ENCODE measurements around the gene MRPS23.

The MRPS23 gene

DNA sequence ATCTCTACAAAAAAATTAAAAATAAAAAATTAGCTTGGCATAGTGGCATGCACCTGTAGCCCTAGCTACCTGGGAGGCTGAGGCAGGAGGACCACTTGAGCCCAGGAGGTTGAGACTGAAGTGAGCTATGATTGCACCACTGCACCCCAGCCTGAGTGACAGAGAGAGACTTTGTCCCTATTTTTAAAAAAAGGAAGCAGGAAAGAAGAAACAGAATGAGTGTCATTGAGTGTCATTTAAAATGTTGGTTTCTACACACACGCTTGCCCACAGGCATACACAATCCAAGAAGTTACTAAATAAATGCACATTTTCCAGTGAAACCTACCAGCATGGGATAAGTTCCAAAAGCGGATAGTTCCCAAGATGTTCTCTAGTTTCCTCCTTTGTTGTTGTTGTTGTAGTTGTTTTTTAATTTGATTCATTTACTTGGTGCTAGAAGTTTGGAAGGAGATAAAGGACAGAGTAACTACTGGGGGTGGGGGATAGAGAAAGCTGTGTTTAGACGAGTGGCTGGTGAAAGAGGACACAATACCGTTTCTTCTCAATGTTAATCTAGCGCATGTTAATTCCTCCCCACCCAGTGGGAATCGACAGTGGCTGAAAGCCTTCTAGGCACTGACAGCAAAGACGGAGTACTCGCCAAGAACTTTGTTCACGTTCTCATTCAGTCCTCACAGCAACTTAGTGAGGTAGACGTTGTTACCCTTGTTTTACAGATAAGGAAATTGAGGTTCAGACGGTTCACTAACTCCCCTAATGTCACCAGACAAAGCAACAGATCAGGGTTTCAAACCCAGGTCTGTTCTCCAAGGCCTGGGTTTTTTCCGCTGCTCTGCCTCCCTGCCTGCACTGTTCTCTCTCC lies 17.3 kb downstream of the MRPS23 start:
- H3K4me3 ChIP-seq (ENCODE audit: low read depth, low read length) = peak overlapping the region; percentile 46
- peak; percentile 54 for DNase-seq (ENCODE audit: low read depth)

DNA sequence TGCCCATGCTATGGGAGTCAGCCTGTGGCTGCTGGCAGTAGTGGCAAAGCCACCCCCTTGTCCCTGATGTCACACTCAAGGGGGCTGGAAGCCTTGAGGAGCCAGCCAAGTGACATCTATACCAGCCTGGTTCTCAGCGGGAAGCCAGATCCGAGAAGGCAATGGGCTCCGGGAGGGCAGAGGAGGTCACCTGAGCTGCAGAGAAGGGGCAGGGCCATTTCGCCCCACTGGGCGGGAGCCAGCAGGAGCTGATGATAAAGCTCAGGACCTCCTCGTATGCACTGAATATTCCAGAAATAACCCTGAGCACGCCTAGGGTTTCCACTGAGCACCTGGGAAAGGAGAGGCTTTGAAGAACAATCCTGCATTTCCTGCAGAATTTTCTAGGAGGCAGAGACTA lies 19.0 kb downstream of the MRPS23 start:
- H3K4me3 ChIP-seq (ENCODE audit: low read depth, low read length) = no peak overlapping the region
- TF ChIP-seq MAX (IDR thresholded peaks at IDR 0.05; ENCODE audit: low read depth, low read length) (no peak), POLR2A (IDR thresholded peaks at IDR 0.05; ENCODE audit: extremely low read depth, insufficient read length) (no peak), MYC (IDR thresholded peaks at IDR 0.05; ENCODE audit: low read depth, low read length) (no peak), CTCF (IDR thresholded peaks at IDR 0.05; ENCODE audit: low read depth, low read length) (no peak)
- DNase-seq (ENCODE audit: low read depth) = no peak

More for the DNA sequence above, 17.3 kb downstream of the MRPS23 start:
- TF ChIP-seq MYC (IDR thresholded peaks at IDR 0.05; ENCODE audit: low read depth, low read length) = no peak

- no peak overlapping the region for H3K4me3 ChIP-seq (ENCODE audit: low read depth, low read length)
- TF ChIP-seq POLR2A (IDR thresholded peaks at IDR 0.05; ENCODE audit: extremely low read depth, insufficient read length) (no peak), MYC (IDR thresholded peaks at IDR 0.05; ENCODE audit: low read depth, low read length) (no peak), MAX (IDR thresholded peaks at IDR 0.05; ENCODE audit: low read depth, low read length) (no peak), CTCF (IDR thresholded peaks at IDR 0.05; ENCODE audit: low read depth, low read length) (no peak)
- DNase-seq (ENCODE audit: low read depth) = peak; percentile 71
These were observed 26.1 kb downstream of the MRPS23 start for GRCh38 chr17:57823469-57824401.

DNA sequence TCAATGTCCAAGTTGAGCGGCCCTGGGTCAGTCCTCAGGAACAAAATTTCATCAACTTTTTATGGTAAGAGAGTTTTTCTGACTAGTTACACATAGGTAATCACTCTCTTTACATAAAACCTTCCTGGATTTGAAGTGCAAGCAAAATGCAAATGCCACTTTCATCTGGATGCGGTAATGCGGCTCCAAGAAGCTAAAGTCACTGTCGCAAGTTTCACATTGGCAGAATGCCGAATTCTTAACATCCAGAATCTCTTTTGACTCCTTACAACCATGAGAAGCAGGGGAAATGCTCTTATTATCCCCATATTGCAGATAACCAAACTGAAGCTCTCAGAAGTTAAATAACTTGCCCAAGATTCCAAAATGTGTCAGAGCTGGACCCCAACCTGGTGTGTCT lies 30.0 kb downstream of the MRPS23 start:
- no peak for DNase-seq (ENCODE audit: low read depth)
- H3K4me3 ChIP-seq (ENCODE audit: low read depth, low read length) = no peak overlapping the region
- TF ChIP-seq CTCF (IDR thresholded peaks at IDR 0.05; ENCODE audit: low read depth, low read length) (no peak), MYC (IDR thresholded peaks at IDR 0.05; ENCODE audit: low read depth, low read length) (no peak)

DNA sequence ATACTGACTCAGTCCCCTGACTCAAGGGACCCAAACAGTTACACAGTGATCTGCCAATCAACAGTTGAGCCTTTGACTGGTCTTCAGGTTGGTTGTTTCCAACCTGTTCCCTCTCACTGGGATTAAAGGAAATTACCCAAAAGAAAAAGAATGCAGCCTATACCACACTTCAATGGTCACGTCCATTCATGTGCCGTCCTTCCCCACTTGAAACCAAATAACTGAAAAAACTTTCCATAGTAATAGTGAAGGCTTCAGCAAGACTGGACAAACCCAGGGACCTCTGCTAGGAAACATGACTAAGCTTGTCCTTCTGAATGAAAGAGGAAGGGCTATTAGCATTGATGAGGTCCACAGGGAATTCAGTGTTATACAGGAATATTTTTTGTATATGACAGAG lies 30.6 kb downstream of the MRPS23 start:
- TF ChIP-seq MYC (IDR thresholded peaks at IDR 0.05; ENCODE audit: low read depth, low read length) = no peak
- TF ChIP-seq MAX (IDR thresholded peaks at IDR 0.05; ENCODE audit: low read depth, low read length) = no peak
- TF ChIP-seq POLR2A (IDR thresholded peaks at IDR 0.05; ENCODE audit: extremely low read depth, insufficient read length) = no peak
- TF ChIP-seq CTCF (IDR thresholded peaks at IDR 0.05; ENCODE audit: low read depth, low read length) = no peak
- no peak for DNase-seq (ENCODE audit: low read depth)
- no peak overlapping the region for H3K4me3 ChIP-seq (ENCODE audit: low read depth, low read length)

GRCh38 chr17:57818066-57818465 lies 31.8 kb downstream of the MRPS23 start:
- no peak for TF ChIP-seq MYC (IDR thresholded peaks at IDR 0.05; ENCODE audit: low read depth, low read length)
- TF ChIP-seq POLR2A (IDR thresholded peaks at IDR 0.05; ENCODE audit: extremely low read depth, insufficient read length) = no peak

More at GRCh38 chr17:57818066-57818465, 31.8 kb downstream of the MRPS23 start:
- no peak overlapping the region for H3K4me3 ChIP-seq (ENCODE audit: low read depth, low read length)
- no peak for DNase-seq (ENCODE audit: low read depth)

Data from NB4 (cell line).